GM13976 (cell line): ENCODE results near the gene EMILIN2.

Source experiments
- DNase-seq: peaks from one replicate; pipeline ENCODE4 v3.0.0; 2012; ENCODE audit warnings: low spot score
- CTCF ChIP-seq: IDR thresholded peaks from 2 replicates; pipeline ENCODE4 v1.5.1; 2012; ENCODE audit warnings: borderline replicate concordance, mild to moderate bottlenecking; ENCODE audit not compliant: insufficient read depth; ENCODE audit errors: extremely low read depth, missing control alignments, control extremely low read depth
- in situ Hi-C: fragments of 300-500 bp; cut with MboI; formaldehyde crosslinking; loops from one replicate; pipeline ENCODE4 v1.12.0; 2022; ENCODE audit warnings: low sequenced_read_pairs, mixed read lengths, inconsistent platforms; ENCODE audit not compliant: unreplicated experiment

The EMILIN2 gene

GRCh38 chr18:2887470-2887869 is 40.7 kb downstream of the EMILIN2 start:
- TF ChIP-seq CTCF: no peak
- in situ Hi-C loops: no loop called here
- no peak for DNase-seq

- no peak for DNase-seq
- in situ Hi-C loops: no loop called here
- TF ChIP-seq CTCF: no peak
Observed at GRCh38 chr18:2889761-2890192, 43.0 kb downstream of the EMILIN2 start.

- TF ChIP-seq CTCF: no peak
- DNase-seq: no peak
- in situ Hi-C loops: no loop called here
Observed at GRCh38 chr18:2890606-2891005, 43.8 kb downstream of the EMILIN2 start.

- in situ Hi-C loops: no loop called here
- no peak for TF ChIP-seq CTCF
- DNase-seq: no peak
Observed at GRCh38 chr18:2891526-2892431, 45.0 kb downstream of the EMILIN2 start.

GRCh38 chr18:2893056-2893455 is 46.2 kb downstream of the EMILIN2 start:
- no peak for DNase-seq
- TF ChIP-seq CTCF: no peak
- in situ Hi-C loops: no loop called here

GRCh38 chr18:2893676-2894075 is 46.9 kb downstream of the EMILIN2 start:
- no peak for TF ChIP-seq CTCF
- DNase-seq: no peak
- in situ Hi-C loops: no loop called here
